DMS114 treated with DMSO at 0.1 percent for 48 hours (cell line): ENCODE results near the gene RSBN1.
"Not testable (repeated sequence)": the region's sequence is repeated elsewhere in the genome, so short reads cannot be mapped to it uniquely, and the experiment has no call there.

Experiments
- DNase-seq: peaks from one replicate; lab custom pipeline; 2025; ENCODE audit not compliant: unreplicated experiment; lab: John Stamatoyannopoulos, UW

Gene RSBN1

DNA sequence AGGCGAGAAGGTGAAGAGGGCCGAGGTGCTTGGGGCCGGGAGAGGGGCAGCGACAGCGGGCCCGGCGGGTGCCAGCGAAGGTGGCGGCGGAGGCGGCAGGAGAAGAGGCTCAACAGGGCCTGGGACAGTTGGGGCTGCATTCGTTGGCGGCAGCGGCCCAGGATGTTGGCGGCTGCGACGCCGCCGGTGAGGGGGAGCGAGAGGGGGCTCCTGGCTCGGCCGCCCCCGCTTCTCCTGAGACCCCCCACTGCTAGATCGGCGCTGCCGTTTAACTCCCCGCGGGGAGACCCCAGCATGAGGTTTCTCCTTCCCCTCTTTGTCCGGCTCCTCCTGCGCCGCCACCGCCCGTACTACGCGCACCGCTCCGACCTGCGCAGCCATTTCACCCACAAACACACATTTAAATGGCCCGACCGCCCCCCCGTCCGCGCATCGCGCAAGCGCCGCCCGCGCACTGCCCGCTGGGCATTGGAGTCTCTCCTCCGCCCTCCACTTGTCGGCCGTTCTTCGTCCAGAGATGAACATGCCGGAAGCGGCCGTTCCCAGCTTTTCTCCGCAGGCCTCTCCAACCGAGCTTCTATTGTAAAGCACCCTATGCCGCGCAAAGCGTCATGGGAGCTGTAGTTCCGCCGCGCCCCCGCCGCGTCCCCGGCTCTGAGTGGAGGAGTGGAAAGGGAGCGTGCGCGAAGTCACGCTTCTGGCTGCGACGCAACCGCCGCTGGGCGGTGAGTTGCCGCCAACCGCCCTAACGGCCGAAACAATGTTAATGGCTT, at the start of gene RSBN1:
Gene RSBN1 (minus strand): TSS at position 589 of the 773 bp plus-strand sequence. CDS start 64 bp downstream, at position 525.
- peak; percentile 98 for DNase-seq

DNA sequence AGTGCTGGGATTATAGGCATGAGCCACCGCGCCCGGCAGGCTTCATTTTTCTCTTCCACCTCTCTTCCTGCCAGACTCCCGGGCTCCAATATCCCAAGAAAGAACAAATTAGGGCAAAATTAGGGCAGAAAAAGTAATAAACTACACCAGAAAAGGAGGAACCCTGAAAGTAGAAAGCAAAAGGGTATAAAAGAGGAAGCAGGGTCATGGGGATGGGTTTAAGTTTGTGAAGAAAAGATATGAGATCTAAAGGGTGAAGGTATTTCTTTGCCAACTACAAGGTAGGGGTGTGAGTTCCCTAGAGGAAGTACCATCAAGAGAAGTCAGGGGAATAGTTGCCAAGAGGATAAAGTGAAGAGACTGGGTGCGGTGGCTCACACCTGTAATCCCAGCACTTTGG, 49.4 kb upstream of the RSBN1 start:
- DNase-seq: no peak

DNA sequence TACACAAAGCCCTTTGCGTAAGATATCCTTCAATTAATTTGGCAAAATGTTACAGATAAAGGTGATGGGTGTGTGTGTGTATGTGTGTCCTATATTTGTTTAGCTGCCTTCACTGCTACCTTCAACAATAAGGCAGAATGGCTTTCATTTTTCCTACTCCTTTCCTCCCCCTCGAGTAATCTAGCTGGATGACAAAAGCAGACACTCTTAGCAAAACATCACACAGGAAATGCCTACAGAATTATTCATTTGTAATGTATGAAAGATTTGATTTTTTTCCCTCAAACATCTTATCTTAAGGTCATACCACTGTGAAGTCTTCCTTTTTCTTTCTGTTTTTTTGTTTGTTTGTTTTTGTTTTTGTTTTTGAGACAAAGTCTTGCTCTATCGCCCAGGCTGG, 48.6 kb upstream of the RSBN1 start:
- no peak for DNase-seq

DNA sequence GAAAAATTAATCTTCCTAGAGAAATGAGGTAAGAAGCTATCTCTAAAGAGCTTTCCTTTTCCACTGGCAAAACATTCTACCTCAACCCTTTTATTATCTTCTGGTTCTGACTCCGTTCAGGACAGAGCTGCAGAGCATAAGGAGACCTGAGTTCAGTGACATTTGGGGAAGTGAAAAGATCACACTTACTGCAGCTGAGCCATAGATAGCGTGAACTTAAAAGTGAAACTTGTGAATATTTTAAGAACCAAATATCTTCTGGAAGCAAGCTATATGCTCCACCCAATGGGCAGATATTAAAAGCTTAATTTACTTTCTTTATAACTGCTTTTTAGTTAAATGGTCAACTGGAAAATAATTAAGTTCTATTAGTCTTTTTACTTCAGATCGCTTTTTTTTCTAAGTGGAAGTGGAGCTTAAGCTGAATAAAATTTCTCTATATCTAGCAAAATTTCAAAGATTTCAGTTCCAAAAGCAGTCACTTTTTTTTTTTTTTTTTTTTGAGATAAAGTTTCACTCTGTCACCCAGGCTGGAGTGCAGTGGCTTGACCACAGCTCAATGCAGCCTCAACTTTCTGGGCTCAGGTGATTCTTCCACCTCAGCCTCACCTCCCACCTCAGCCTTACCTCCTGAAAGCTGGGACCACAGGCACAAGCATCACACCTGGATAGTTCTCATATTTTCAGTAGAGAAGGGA, 47.4 kb upstream of the RSBN1 start:
- DNase-seq: no peak

DNA sequence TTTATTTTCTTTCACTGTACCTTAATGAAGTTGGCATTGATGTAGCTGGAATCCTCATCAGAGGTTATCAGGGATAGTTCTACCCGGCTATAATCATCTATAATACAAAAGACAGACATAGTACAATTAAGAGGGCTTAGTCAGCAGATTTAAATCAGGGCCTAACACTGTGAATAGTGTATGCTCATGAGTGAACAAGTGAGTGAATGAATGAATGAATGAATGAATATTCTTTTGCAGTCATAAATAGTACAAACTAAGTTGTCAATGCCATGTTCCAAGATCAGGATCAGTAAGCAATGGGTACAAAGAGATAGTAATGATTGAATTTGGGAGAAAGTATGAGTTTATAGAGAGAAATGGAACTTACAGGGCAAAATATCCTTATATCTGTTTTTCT, 46.7 kb upstream of the RSBN1 start:
- no peak for DNase-seq

DNA sequence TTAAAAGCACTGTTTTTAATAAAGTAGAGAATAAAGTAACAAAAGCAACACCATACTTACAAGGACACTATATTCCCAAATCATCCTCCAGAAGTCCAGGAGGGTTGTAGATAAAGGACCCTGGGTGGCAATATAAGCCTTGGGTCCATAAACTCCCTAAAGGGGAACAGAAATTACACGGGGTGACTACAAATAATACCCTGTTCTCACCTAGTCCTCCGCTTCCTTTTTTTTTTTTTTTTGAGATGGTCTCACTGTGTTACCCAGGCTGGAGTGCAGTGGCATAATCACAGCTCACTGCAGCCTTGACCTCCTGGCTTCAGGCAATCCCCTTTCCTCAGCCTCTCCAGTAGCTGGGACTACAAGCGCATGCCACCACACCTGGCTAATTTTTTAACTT, 46.1 kb upstream of the RSBN1 start:
- DNase-seq: no peak

DNA sequence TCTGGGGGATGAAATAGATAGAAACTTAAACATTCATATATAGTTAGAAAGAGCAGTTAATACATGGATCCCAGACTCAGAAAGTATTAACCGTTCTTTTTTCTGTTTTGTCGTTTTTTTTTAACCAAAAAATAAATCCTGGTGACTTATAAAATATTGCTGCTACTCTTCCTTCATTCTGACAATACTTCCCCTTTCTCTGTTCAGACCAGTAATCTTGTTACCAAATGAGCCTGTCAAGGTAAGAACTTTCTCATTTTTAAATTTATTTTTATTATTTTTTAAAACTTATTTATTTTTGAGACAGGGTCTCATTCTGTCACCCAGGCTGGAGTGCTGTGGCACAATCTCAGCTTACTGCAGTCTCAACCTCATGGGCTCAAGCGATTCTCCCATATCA, 45.5 kb upstream of the RSBN1 start:
- no peak for DNase-seq

DNA sequence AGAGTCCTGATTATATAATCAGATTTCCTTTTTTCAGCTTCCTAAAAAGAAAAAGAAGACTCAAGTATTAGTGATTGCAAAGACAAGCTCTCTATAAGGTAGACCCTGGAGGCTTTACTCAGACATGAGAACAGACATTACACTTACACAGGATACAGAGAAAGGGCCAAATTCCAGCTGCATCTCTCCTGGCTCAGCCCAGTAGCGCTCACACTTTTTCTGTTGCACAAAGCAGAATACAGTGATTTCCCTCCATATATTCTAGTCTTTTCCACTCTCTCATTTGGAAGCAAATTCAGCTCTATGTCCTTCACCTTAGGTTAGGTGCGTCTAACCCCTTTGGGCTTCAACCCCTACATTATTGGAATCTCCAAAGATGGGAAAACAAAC, 44.1 kb upstream of the RSBN1 start:
- DNase-seq: no peak

DNA sequence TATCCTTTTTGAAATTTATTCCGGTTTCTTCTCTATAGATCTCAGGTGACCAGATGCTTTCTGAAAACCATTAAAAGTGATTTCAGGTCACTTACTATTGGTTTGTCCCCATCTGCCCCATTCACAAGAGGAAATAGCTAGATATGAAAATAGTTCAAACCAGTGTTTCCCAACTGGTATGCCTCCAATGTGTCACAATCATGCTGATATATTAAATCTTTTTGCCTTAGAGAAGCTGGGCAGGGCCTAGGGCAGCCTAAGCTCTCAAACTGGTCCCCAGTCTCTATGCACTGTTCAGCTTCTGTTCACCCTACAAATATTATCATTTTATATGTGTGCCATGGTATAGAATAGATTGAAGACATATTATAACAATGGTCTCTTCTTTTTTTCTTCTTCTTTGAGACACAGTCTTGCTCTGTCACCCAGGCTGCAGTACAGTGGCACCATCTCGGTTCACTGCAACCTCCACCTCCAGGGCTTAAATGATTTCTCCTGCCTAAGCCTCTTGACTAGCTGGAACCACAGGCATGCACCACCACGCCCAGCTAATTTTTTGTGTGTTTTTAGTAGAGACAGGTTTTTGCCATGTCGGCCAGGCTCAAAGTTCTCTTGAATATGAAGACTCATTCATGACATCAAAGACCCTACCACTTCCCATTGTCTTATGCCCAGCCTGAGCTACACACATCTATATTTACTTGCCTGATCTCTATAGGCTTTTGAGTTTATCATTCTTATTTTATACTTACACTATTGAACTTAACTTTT, 43.5 kb upstream of the RSBN1 start:
- no peak for DNase-seq

DNA sequence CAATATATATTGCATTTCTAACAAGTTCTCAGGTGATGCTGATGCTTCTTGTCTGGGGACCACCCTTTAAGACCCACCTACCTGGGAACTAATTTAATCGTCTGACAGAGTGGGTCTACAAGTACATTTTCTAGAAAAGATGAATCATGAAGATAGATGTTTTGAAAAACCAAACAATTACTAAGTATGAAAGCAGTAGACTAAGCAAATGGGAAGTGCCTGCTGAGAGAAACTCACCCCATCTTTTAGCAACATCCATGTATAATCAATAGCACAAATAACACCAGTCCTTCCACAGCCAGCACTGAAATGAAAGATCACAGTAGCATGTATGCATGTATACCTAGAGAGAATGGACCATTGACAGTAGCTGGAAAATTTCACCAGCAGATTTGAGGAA, 42.0 kb upstream of the RSBN1 start:
- no peak for DNase-seq

DNA sequence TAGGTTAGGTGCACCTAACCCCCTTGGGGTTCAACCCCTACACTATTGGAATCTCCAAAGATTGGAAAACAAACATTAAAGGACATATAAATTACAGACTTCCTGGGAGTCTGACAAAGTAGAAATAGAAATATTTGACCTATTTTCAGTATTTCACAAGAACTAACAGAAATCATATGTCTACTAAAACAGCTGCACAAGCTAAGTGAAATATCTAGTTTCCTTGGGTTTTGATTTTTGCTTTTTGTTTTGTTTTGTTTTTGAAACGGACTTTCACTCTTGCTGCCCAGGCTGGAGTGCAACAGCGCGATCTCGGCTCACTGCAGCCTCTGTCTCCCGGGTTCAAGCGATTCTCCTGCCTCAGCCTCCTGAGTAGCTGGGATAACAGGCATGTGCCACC, 40.4 kb upstream of the RSBN1 start:
- DNase-seq: not testable (repeated sequence)

DNA sequence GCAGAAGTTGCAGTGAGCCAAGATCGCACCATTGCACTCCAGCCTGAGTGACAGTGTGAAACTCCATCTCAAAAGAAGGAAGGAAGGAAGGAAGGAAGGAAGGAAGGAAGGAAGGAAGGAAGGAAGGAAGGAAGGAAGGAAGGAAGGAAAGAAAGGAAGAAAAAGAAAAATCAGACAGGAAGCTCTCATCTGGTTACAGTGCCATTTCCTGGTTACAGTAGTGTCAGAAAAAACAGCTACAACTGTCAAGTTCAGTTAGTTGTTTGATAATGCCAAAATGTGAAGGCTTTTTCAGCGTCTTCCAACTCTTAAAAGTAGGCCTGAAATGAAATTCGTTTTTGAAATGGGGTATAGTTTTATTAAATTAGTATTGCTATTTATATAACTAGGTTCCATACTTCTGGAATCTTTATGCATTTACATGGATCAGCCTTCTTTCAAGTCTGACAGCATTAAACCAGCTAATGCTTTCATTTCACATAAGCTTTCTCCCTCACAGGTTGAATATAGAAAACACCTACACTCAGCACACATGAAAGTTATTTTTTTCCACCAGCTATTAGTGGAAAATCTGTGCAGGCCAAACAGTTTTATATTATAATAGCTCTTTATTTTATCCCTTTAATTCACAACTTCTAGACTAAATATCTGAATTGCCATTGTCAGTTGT, 38.0 kb upstream of the RSBN1 start:
- no peak for DNase-seq

DNA sequence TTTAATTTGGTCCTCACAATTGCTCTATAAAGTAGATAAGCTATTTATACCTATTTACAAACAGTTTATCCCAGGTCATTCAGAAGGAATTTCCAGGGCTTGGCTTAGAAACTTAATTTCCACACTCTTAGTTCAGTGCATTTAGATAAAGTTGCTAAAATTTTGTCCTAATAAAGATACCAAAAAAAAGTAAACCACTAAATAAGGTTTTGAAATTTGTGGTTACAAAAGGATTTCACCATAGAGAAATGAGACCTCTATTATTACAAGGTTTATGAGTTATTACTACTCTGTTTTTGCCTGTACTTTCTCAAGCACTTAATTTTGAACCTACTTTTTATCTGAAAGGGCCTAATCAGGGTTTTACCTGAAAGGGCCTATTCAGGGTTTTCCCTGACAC, 36.8 kb upstream of the RSBN1 start:
- no peak for DNase-seq

DNA sequence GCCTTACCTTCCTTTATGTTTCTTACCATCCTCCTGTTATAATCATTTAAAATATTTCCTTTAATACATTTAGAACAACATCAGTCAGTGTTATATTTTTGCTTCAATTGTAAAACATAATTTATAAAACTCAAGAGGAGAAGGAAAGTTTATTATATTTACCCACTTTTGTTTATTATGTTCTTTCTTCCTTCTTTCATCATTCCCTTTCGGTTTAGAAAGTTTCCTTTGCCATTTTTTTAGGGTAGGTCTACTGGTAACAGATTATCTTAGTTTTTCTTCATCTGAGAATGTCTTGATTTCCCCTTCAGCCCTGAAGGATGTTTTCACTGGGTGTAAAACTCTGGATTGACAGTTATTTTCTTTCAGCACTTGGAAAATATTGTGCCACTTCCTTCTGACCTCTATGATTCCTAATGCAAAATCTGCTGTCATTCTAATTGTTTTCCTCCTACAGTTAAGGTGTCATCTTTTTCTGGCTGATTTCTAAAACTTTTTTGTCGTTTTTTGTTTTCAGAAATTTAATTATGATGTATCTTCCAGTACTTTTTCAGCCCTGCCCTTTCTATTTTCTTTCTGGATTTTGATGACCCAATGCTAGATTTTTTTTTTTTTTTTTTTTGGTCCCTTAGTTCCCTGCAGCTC, 34.2 kb upstream of the RSBN1 start:
- DNase-seq: no peak

DNA sequence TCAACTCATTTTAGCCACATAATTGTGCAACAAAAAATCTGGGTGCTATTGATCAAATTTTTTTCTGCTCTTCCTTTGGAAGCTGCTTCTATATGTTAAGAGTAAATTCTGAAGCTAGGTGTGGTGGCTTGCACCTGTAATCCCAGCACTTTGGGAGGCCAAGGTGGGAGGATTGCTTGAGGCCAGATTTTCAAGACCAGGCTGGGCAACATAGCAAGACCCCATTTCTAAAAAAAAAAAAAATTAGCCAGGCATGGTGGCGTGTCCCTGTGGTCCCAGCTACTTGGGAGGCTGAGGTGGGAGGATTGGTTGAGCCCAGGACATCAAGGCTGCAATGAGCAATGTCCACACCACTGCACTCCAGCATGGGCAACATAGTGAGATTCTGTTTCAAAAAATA, 24.3 kb upstream of the RSBN1 start:
- no peak for DNase-seq

DNA sequence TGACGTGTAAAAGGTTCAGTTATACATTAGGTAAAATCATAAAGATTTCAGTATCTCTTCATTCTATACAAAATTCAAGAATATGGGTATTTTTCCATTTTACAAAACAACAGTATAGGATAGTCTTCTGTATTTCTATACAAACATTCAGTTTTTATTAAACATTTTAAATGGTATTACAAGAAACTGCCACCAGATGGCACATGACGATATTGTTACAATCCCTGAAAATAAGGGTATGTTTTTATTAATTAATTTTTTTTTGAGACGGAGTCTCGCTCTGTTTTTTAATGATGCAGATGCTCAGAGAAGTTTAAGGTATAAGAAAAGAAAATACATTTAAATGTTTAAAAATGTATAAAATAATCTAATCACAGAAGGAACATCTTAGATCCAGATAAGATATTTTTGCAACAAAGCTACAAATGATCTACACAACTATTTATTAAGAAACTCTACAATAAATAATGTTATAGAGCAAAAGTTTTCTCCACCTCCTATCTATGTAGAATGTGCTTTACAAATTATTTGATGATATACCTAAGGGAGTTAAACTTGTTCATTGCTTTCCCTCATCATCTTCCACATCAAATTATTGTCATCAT, 23.5 kb upstream of the RSBN1 start:
- peak; percentile 47 for DNase-seq

DNA sequence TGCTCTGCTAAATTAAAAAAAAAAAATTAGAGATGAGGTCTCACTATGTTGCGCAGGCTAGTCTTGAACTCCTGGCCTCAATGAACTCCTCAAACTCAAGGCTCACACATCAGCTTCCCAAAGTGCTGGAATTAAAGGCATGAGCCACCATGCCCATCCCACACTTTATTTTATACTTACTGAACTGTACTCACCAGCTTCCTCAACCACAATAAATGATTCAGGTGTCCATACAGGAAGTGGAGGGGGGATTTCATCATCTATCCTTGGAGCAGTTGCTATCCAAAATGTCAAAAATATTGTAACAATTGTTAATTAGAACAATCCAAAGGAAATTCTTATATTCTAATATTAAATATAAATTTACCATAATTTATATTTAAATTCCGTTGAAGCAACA, 22.4 kb upstream of the RSBN1 start:
- DNase-seq: no peak

DNA sequence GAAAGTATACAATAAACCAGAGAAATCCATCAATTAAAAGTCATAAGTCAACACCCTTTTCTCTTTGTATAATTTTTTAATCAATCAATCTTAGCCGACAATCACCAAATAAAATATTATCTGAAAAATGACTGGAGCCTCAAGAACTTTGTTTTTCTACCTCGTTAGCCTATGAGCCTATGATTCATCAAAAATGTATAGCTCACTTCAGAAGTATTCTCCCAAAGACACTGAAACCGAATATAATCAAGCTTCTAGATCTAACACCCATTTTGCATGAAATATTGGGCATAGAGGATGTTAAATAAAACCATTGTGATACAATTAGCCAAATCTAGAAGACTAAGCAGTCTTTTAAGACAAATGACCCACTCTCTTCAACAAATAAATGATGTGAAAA, 17.8 kb upstream of the RSBN1 start:
- no peak for DNase-seq

DNA sequence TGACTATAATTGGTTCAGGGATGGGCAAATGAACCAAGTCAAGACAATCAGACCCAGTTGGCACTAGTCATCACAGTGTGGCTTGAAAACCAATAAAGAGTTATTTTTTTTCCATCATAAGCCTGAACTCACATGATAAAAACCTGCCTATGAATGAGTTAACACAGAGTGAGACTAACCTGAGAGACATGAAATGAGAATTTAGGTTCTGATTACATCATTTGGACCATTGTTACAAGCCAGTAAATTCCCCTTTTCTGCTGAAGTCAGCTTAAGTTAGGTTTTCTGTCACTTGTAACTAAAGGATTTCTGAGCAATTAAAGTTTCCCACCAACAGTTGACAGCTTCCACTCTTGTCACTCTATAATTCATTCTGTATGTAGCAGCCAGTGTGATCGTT, 9.6 kb upstream of the RSBN1 start:
- DNase-seq: no peak

DNA sequence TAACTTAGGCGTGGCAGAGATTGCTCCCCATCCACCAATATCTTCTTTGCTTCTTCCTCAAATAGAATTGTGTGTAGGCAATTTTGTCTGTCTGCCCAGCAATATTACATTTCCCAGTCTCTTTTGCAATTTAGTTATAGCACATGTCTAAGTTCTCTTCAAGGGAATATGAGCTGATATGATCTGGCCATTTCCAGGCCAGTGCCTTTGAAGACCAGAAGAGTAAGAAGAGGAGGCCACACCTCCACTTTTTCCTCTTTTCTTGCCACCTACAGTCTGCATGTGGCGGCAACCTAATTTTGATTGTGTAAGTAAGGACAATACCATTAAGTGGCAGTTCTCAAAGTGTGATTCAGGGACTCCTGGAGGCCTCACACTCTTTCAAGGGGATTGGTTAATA, 6.3 kb upstream of the RSBN1 start:
- no peak for DNase-seq

DNA sequence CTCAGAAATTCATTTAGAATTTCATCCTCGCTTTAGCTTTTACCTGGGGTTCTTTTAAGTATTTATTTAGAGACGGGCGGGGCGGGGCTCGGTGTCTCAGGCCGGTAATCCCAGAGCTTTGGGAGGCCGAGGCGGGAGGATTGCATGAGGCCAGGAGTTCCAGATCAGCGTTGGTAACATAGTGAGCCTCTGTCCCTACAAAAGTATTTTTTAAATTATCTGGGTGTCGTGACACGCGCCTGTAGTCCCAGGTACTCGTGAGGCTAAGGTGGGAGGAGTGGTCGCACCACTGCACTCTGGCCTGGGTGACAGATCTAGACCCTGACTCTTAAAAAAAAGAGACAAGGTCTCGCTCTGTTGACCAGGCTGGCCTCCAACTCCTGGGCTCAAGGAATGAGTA, 942 bp upstream of the RSBN1 start:
- no peak for DNase-seq
